ENCODE measurements around the gene NPVF.

Gene NPVF, protein sequence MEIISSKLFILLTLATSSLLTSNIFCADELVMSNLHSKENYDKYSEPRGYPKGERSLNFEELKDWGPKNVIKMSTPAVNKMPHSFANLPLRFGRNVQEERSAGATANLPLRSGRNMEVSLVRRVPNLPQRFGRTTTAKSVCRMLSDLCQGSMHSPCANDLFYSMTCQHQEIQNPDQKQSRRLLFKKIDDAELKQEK

DNA sequence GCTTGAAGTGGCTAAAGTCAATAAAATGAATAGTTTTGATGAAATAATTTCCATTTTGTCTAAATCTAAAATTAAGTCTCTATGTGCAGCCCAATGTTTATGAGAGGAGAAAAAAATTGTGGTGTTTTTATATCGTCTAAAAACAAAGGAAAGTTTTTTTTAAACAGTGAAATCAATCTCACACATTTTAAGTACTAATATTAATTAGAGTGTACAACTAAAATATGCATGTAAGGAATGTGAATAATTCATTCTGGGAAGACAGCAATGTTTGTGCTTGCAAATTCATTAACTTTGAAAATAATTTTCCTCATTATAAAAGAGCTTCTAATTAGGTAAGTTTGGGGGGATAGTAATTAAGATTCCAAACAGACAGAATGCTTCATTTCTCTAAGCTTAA, at the start of gene NPVF:
TSS of gene NPVF (minus strand) at position 101 of the 400 bp plus-strand sequence. CDS start at position 54, 47 bp downstream.
- DNase-seq = no peak

GRCh38 chr7:25272265-25272664, 44.0 kb upstream of the NPVF start:
- no peak for DNase-seq

DNA sequence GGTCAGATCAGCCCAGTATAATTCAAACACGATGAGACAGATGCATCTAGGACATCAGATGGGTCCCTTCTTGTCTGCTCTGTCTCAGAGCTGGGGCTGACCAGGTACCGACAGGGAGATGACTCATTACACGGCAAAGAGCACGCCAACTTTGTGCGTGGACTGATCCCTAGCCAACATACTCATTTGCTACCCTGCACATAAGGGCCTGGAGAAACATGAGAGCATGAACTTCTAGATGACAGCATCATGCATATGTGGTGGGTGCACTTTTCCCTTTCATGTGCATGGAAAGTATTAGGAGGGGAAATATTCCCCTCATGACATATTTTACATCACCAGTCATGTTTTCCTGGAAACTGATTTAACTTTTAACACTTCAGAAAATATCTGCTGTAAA, 35.1 kb upstream of the NPVF start:
- no peak for DNase-seq

DNA sequence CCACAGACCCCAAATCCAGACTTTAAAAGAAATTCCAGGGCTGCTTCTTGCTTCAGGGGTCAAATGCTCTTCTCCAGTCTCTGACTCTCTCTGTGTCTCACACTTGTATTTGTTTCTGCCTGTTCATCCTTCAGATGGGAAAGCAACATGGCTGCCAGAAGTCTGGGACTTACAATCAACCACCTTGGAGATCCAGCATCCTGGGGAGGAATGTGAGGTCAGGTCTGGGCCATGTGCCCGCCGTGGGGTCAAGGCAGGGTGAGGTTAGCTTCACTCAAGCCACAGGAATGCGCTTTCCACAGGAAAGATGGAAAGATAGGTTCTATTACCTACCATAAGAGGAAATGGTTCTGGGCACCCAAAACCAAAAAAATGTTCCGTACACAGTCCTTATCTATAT, 34.3 kb upstream of the NPVF start:
- peak; percentile 72 for DNase-seq

- no peak for DNase-seq
Observed at GRCh38 chr7:25261545-25262140, 33.4 kb upstream of the NPVF start.

- no peak for DNase-seq
Observed at GRCh38 chr7:25260862-25261494, 32.7 kb upstream of the NPVF start.

- peak; percentile 62 for DNase-seq
Observed at GRCh38 chr7:25259487-25260243, 31.4 kb upstream of the NPVF start.

GRCh38 chr7:25256333-25256819, 28.1 kb upstream of the NPVF start:
- DNase-seq = no peak

GRCh38 chr7:25255611-25256332, 27.5 kb upstream of the NPVF start:
- no peak for DNase-seq

- DNase-seq = no peak
Observed at GRCh38 chr7:25254604-25255003, 26.3 kb upstream of the NPVF start.

DNA sequence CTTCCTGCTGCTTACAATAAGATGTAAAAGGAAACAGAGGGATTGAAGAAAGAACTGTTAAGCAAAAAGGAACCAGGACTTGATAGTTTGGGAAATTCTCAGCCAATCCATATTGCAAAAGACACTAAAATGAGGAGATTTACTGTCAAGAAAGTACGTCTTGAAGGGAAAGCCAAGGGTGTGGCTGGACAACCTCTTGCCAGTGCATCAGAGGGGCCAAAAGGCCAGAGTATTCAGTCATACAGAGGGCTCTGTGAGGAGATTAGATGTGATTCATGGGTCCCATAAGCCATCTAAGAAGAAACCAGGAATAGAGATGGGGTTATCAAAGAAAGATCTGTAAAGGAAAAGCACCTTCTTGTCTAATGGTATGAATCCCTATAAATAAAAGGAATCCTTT, 25.4 kb upstream of the NPVF start:
- no peak for DNase-seq

DNA sequence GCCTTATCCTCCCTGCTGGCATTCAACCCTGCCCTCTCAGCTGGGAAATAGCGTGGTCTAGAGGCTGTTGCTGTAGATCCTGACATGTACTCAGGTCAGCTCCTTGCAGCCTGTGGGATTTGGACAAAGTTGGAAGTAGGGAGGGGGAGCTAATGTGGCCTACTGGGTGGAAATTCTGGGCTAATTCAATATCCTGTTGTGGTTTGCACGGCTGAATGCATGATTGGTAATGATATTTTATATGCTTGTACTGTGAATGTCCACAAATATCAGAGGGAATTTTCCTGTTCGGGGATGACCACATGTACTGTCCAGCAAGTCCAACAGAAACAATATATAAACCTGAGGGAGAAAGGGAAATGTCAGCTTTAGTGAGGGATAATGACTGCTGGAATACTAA, 22.1 kb upstream of the NPVF start:
- DNase-seq = no peak

GRCh38 chr7:25249772-25250171, 21.5 kb upstream of the NPVF start:
- DNase-seq = no peak

DNA sequence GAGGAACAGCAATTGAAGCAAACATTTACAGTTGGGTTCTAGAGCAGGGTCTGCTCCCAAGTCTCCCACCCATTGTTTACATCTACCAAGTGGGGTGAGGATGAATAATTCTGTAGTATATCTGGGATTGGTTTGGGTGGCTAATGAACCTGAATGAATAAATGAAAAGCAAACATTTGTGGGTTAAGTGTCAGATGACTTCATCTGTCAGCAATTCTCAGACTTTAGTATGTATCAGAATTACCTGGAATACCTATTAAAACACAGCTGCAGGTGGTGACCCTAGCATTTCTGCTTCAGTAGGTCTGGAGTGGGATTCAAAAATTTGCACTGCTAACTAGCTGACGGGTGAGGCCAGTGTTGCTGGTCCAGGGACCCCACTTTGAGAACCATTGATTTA, 18.0 kb upstream of the NPVF start:
- DNase-seq = no peak

- no peak for DNase-seq
Observed at GRCh38 chr7:25244254-25245033, 16.2 kb upstream of the NPVF start.

GRCh38 chr7:25242678-25243077, 14.4 kb upstream of the NPVF start:
- no peak for DNase-seq

- no peak for DNase-seq
Observed at GRCh38 chr7:25240896-25241295, 12.6 kb upstream of the NPVF start.

DNA sequence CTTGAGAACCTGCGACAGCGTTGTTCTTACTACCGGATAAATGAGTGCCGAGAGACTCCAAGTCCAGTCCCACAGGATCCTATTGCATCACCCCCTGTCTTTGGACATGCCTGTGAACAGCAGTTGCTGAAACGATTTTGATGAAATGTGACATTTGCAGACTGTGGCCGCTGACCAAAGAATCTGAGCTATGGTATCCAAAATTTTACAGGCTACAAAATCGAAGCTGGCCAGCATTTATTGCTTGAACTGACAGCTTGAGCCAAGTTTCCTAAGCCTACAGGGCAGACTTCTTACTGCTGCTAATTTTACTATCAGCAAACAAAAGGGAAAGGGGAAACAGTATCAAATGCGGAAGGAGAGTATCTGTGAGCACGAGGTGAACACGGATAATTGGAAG, 12.1 kb upstream of the NPVF start:
- DNase-seq = no peak

- DNase-seq = no peak
Observed at GRCh38 chr7:25239888-25240287, 11.6 kb upstream of the NPVF start.

- no peak for DNase-seq
Observed at GRCh38 chr7:25238066-25238725, 9.9 kb upstream of the NPVF start.

DNA sequence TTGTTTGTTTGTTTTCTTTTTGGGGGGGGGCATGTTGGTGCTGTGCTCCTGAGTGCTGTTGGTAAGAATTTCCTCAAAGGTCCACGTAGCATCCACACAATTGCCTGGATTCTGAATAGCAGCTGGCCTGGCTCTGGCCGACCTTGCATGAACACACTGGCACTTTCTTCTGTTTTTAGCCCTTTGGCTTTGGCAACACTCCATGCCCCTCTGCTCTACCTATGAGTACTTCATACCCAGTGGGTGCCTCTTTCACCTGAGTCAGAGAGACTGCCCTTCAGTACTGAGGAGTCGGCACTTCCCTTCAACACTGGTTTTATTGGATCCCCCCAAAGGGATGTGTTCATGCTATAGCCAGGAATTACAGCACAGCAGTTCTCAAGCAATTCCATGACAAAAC, 7.2 kb upstream of the NPVF start:
- DNase-seq = no peak

GRCh38 chr7:25234336-25234735, 6.0 kb upstream of the NPVF start:
- DNase-seq = no peak

Measured in NCI-H226 (cell line).